AG04450 (cell line): Measurements from ENCODE around the gene NR2E1. TPM values are rescaled to one million over a fixed set of nuclear protein-coding genes. Genes with fewer than 3 reads are reported as not detected.

ENCODE experiments used
- CTCF ChIA-PET: fragments of 300-600, 350-600 bp; formaldehyde crosslinking; extraction: SDS; loops from one replicate; lab custom pipeline; 2022; ENCODE audit warnings: antibody characterized with exemption, inconsistent platforms; lab: Charles Lee
- POLR2A ChIA-PET: fragments of 350-600 bp; formaldehyde crosslinking; extraction: SDS; loops from one replicate; lab custom pipeline; 2021; ENCODE audit warnings: antibody characterized with exemption, inconsistent platforms; lab: Yijun Ruan, JAX
- DNase-seq: peaks from one replicate; pipeline ENCODE4 v3.0.0-alpha.2; 2011; ENCODE audit warnings: low read depth, low spot score
- H3K27ac ChIP-seq: one replicate; pipeline ENCODE4 v1.5.1; 2012; ENCODE audit warnings: low read depth, low read length, control low read depth
- H3K27me3 ChIP-seq: one replicate; pipeline ENCODE4 v1.6.0; 2012; ENCODE audit warnings: low read length; ENCODE audit not compliant: control insufficient read depth, insufficient read depth
- H3K4me3 ChIP-seq: 2 replicates; pipeline ENCODE4 v1.5.1; 2011; ENCODE audit warnings: mild to moderate bottlenecking, low read depth, low read length, control low read depth
- H3K9me3 ChIP-seq: 2 replicates; pipeline ENCODE4 v1.5.1; 2012; ENCODE audit warnings: low read length; ENCODE audit not compliant: control insufficient read depth, insufficient read depth
- CTCF ChIP-seq: IDR thresholded peaks from 2 replicates; pipeline ENCODE4 v1.5.1; 2011; ENCODE audit warnings: low read depth, low read length, control low read depth, inconsistent platforms
- polyA plus RNA-seq: library from polyadenylated mRNA; depleted of rRNA; stranded (reverse); fragments of >200 nt; gene quantifications from 2 replicates; pipeline ENCODE4 v1.2.3, GENCODE V29; 2011

NR2E1 gene
- polyA plus RNA-seq, 1 experiment, result not detected

- POLR2A ChIA-PET, result no interaction called here
- Histone ChIP-seq H3K27me3 (peaks cover 75% of the 10 kb centered on the region), H3K4me3 (no peak overlapping the region), H3K9me3 (peaks cover 6% of the 10 kb centered on the region; the same call in 1 of the 2 replicates), H3K27ac (no peak overlapping the region)
- CTCF ChIA-PET, result no interaction called here
- no peak for TF ChIP-seq CTCF
- no peak for DNase-seq
Observed at GRCh38 chr6:108123481-108123929, 42.3 kb upstream of the NR2E1 start.

GRCh38 chr6:108123946-108124345 lies 41.9 kb upstream of the NR2E1 start:
- no peak for TF ChIP-seq CTCF
- H3K4me3 ChIP-seq, result no peak overlapping the region
- H3K27me3 ChIP-seq, result peaks cover 76% of the 10 kb centered on the region
- H3K9me3 ChIP-seq, result peaks cover 6% of the 10 kb centered on the region; the same call in 1 of the 2 replicates
- CTCF ChIA-PET, result no interaction called here
- DNase-seq, result no peak
- H3K27ac ChIP-seq, result no peak overlapping the region
- POLR2A ChIA-PET, result no interaction called here

- H3K27me3 ChIP-seq, result peaks cover 59% of the 10 kb centered on the region
- 0 out of 2 replicates have a peak, but pooled peaks cover 3% of the 10 kb centered on the region for H3K9me3 ChIP-seq
- no peak overlapping the region for H3K4me3 ChIP-seq
- TF ChIP-seq CTCF, result no peak
- no peak overlapping the region for H3K27ac ChIP-seq
- POLR2A ChIA-PET, result no interaction called here
- CTCF ChIA-PET, result interaction anchor here (0.6 to 1.4 kb wide), 3 partner anchors 13 to 297 kb away, joined by 3 to 5 read pairs (median 3); no protein-coding TSS in a partner anchor
- DNase-seq, result no peak
Observed at GRCh38 chr6:108127056-108127455, 38.8 kb upstream of the NR2E1 start.

- DNase-seq, result no peak
- TF ChIP-seq CTCF, result no peak
- no peak overlapping the region for H3K27ac ChIP-seq
- peaks cover 54% of the 10 kb centered on the region for H3K27me3 ChIP-seq
- POLR2A ChIA-PET, result no interaction called here
- no peak overlapping the region for H3K4me3 ChIP-seq
- 0 out of 2 replicates have a peak, but pooled peaks cover 3% of the 10 kb centered on the region for H3K9me3 ChIP-seq
- CTCF ChIA-PET, result interaction anchor here (1.0 kb wide), 1 partner anchor 13 kb away, joined by 3 read pairs; no protein-coding TSS in a partner anchor
Observed at GRCh38 chr6:108127826-108128225, 38.0 kb upstream of the NR2E1 start.

GRCh38 chr6:108130262-108130661 lies 35.6 kb upstream of the NR2E1 start:
- H3K27me3 ChIP-seq, result peaks cover 34% of the 10 kb centered on the region
- POLR2A ChIA-PET, result no interaction called here
- no peak overlapping the region for H3K27ac ChIP-seq
- no peaks in the 10 kb centered on the region for H3K9me3 ChIP-seq
- no peak for DNase-seq
- no peak for TF ChIP-seq CTCF
- H3K4me3 ChIP-seq, result no peak overlapping the region
- CTCF ChIA-PET, result no interaction called here
